Measurements from ENCODE around the gene ZNF19.

ZNF19 gene

DNA sequence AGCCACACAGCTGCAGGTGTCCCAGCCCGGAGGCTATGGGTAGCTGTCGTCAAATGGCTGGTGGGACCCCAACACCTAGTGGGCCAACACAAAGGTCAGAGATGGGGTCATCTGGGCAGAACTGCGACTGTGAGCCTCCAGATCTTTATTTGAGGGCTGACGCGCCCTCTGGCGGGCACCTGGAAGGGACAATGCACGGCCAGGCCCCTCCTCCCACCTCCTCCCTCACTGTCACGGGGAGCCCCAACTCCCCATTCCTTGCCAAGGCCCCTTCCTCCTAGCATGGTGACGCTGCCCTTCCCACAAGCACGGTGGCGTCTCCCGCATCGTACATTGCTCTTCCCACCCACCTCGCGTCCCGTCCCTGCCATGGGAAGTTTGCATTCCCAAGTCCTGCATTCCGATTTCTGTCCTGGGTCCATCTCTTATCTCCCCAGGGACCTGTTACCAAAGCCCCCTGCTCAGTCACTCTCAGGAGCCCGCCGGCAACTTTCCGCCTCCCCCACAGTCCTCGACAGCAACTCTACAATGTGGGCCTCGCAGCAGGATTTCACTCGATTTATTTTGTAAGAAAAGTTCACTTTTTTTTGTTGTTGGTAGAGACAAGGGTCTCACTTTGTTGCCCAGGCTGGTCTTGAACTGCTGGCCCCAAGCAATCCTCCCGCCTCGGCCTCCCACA is 48.3 kb downstream of the ZNF19 start:
- H3K27ac Mint-ChIP-seq = no peak overlapping the region
- no peaks in the 10 kb centered on the region for H3K4me1 Mint-ChIP-seq
- peaks cover 43% of the 10 kb centered on the region for H3K27me3 Mint-ChIP-seq
- no peak for ATAC-seq
- H3K4me3 Mint-ChIP-seq = no peak overlapping the region
- H3K36me3 Mint-ChIP-seq = no peaks in the 10 kb centered on the region
- peaks cover 10% of the 10 kb centered on the region for H3K9me3 Mint-ChIP-seq

DNA sequence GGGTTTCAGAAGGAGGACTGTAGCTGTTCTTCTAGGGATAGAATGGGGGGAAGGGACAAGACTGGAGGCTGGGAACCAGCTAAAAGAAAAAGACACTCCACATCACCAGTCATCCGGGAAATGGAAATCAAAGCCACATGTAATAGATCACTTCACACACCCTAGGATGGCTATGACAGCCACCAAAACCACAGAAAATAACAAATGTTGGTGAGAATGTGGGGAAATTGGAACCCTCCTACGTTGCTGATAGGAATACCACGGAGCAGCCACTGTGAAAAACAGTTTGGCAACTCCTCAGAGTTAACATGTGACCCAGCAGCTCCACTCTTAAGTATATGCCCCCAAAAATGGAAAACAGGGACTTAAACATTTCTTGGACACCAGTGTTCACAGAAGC is 49.6 kb downstream of the ZNF19 start:
- Mint-ChIP-seq H3K4me1 (no peaks in the 10 kb centered on the region), H3K27me3 (peaks cover 43% of the 10 kb centered on the region), H3K36me3 (no peaks in the 10 kb centered on the region), H3K27ac (no peak overlapping the region), H3K4me3 (no peak overlapping the region), H3K9me3 (peaks cover 9% of the 10 kb centered on the region)
- no peak for ATAC-seq

DNA sequence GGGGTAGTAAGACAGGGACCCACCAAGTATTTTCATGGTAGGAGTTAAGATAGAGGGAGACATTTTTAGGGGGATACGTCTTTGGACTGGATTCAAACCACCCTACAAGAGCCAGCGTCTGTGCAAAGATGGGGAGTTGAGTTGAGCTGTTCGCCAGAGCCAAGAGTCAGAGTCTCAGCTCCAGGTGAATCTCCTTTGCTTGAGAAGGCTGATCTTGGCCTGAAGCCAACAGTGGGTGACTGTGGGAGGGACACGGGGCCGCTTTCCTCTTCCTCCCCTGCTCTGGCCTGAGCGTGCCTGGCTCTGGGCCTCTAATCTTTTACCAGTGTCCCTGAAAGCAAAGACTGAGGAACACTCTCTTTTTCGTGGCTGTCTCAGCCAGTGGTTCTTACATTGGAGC is 52.7 kb downstream of the ZNF19 start:
- peaks cover 61% of the 10 kb centered on the region for H3K27me3 Mint-ChIP-seq
- H3K9me3 Mint-ChIP-seq = peaks cover 4% of the 10 kb centered on the region

DNA sequence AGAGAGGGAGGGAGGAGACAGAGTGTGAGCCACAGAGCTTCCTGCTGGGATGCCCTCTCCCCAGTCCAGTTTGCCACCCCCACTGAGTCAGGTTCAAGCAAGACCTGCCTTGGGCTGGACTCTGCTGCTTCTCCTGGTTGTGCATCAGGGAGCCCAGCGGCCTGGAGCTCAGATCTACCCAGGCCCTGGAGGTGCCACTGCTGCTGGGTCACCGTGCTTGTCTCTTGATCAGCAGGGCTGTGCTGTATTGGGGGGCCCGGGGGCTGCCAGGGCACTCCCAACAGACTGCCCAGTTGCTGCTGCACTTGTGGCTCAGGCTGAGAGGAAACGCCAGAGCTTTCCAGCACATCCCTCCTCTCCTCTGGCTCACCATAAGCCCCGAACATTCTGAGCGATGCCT is 56.2 kb downstream of the ZNF19 start:
- ATAC-seq = no peak
- Mint-ChIP-seq H3K36me3 (no peaks in the 10 kb centered on the region), H3K9me3 (no peaks in the 10 kb centered on the region), H3K4me3 (no peak overlapping the region), H3K4me1 (no peaks in the 10 kb centered on the region), H3K27me3 (peaks cover 68% of the 10 kb centered on the region), H3K27ac (no peak overlapping the region)

More for the DNA sequence above, 52.7 kb downstream of the ZNF19 start:
- Mint-ChIP-seq H3K36me3 (no peaks in the 10 kb centered on the region), H3K4me1 (no peaks in the 10 kb centered on the region), H3K27ac (no peak overlapping the region), H3K4me3 (no peak overlapping the region)
- no peak for ATAC-seq

DNA sequence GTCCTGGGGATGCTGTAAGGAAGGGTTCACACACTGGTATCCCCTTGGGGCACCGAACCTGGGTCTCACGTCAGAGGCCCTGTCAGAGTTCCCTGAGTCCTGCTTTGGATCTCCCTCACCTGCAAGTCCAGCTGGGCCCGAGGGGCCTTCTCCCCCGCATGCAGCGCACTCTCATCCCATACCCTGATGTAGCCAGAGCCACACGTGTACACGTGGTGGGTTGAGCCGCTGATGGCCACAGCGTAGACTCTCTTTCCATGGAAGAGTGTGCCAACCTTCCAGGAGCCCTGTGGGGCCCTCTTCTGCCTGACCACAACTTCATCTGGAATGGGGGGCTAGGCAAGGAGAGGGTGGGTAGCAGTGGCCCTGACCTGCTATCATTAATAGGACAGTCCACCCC is 57.1 kb downstream of the ZNF19 start:
- Mint-ChIP-seq H3K27me3 (peaks cover 68% of the 10 kb centered on the region), H3K27ac (no peak overlapping the region), H3K36me3 (no peaks in the 10 kb centered on the region), H3K4me1 (no peaks in the 10 kb centered on the region), H3K4me3 (no peak overlapping the region), H3K9me3 (no peaks in the 10 kb centered on the region)
- no peak for ATAC-seq

DNA sequence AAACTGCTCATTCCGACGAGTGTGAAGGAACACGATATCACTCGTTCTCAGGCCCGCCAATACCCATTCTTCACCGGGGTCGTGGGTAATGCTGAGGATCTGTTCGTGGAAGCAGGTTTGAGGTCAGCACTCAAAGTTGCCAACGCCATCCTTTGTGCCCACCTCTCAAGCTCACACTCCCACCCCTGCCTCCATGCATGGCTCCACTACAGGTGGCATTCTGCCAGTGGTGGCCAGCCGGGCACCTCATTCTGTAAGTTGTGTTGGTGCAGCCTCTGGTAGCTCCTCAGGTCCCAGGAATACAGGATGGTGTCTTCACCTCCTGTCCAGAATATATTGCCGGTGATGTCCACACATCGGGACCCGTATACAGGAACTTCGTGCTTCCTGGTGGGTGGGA is 57.9 kb downstream of the ZNF19 start:
- peaks cover 68% of the 10 kb centered on the region for H3K27me3 Mint-ChIP-seq
- no peak for ATAC-seq
- H3K4me3 Mint-ChIP-seq = no peak overlapping the region
- H3K4me1 Mint-ChIP-seq = peaks cover 5% of the 10 kb centered on the region
- H3K27ac Mint-ChIP-seq = no peak overlapping the region
- H3K9me3 Mint-ChIP-seq = no peaks in the 10 kb centered on the region
- H3K36me3 Mint-ChIP-seq = no peaks in the 10 kb centered on the region

DNA sequence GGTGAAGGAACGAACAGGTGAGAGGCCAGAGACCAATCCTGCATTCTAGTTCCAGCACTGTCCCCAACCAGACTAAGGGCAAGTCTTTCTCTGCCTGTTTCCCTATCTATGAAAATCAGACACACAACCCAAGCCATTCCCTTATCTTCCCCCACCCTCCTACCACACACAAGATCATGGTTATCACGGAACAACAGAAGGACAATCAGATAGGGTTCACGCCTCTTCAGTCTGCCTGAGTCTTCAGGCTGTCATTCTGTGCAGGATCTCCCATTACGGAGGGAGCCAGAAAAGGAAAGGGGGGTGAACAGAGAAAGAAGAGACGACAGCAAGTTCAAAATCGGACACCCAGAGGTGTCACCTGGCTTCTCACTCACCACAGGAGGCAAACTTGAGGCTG is 58.4 kb downstream of the ZNF19 start:
- no peak overlapping the region for H3K27ac Mint-ChIP-seq
- no peaks in the 10 kb centered on the region for H3K9me3 Mint-ChIP-seq
- H3K4me3 Mint-ChIP-seq = no peak overlapping the region
- H3K4me1 Mint-ChIP-seq = peaks cover 7% of the 10 kb centered on the region
- no peaks in the 10 kb centered on the region for H3K36me3 Mint-ChIP-seq
- no peak for ATAC-seq
- peaks cover 73% of the 10 kb centered on the region for H3K27me3 Mint-ChIP-seq

DNA sequence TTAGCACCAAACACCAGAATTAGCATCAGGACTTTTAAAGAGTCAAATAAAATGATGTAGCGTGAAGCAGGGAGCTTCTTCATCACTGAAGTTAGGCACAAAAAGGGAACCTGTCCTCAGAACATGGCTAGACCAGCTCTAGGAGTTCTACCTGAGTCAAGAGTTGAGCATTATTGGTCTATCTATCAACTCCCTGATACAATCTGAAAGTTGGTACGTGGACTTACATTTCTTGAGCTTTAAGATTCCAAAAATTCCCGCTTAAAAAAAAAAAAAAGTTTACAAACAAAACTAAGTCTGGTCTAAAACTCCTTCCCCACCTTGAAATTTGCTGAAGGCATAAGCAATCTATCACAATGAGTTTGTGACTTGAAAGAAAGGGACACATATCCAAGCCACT is 59.5 kb downstream of the ZNF19 start:
- peaks cover 7% of the 10 kb centered on the region for H3K4me1 Mint-ChIP-seq
- no peaks in the 10 kb centered on the region for H3K36me3 Mint-ChIP-seq
- H3K27me3 Mint-ChIP-seq = peaks cover 84% of the 10 kb centered on the region
- H3K9me3 Mint-ChIP-seq = no peaks in the 10 kb centered on the region
- H3K27ac Mint-ChIP-seq = no peak overlapping the region
- ATAC-seq = no peak
- H3K4me3 Mint-ChIP-seq = no peak overlapping the region

DNA sequence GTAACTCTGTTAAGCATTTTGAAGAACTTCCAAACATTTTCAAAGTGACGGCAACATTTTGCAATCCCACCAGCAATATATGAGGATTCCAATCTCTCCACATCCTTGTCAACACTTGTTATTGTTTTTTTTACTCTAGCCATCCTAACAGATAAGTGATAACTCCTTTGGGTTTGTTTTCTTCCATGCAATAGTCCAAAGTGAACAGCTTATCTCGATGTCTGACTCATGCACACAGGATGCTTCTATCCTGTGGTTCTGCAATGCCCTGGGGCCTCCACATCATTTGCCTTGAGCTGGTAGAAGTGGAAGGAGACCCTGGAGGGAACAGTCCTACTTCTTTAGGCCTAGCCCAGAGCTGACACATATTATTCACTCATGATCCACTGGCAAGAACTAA is 60.2 kb downstream of the ZNF19 start:
- no peaks in the 10 kb centered on the region for H3K9me3 Mint-ChIP-seq
- H3K27me3 Mint-ChIP-seq = peaks cover 91% of the 10 kb centered on the region
- no peaks in the 10 kb centered on the region for H3K36me3 Mint-ChIP-seq
- no peak for ATAC-seq
- H3K27ac Mint-ChIP-seq = no peak overlapping the region
- no peak overlapping the region for H3K4me3 Mint-ChIP-seq
- peaks cover 7% of the 10 kb centered on the region for H3K4me1 Mint-ChIP-seq

DNA sequence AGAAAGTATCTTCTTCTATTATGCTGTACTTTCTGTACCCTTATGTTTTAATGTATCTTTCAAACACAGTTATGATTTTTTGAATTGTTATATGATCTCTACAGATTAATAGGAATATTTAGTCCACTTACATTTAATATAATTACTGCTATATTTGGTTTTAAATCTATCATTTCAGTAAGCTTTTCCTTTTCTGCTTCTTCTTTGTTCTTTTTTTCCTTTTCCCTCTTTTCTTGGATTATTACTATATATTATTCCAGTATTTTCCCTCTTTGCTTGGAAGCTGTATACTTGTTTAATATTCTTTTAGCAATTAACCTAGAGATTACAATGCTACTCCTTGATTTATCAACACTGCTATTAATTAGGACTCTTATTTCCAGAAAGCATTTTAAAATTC is 60.7 kb downstream of the ZNF19 start:
- no peak for ATAC-seq
- Mint-ChIP-seq H3K27me3 (peaks cover 95% of the 10 kb centered on the region), H3K36me3 (no peaks in the 10 kb centered on the region), H3K27ac (no peak overlapping the region), H3K4me3 (no peak overlapping the region), H3K4me1 (peaks cover 7% of the 10 kb centered on the region), H3K9me3 (no peaks in the 10 kb centered on the region)

DNA sequence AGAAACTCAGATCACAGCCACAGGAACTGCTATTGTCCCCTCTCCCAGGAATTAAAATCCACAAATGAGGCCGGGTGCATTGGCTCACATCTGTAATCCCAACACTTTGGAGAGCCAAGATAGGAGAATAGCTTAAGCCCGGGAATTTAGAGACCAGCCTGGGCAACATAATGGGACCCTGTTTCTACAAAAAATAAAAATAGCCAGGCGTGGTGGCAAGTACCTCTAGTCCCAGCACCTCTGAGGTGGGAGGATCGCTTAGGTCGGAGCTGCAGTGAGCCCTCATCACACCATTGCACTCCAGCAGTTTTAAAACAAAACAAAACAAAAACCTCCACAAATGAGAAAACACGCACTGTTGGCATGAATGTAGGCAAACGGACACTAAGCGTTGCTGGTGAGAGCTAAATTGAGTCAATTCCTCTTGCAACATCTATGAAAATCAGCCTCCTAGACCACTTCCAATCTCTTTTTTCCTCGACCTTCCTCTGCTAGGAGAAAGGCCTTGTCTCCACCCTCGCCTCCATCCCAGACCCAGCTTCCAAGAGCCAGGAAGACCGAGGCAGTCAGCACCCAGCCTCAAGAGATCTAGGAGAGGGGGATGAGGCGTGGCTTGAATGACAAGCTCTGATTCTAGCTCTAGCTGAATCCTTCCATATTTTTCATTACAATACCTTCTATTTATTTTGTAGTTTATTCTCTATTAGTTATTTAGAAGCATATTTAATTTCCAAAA is 62.1 kb downstream of the ZNF19 start:
- no peaks in the 10 kb centered on the region for H3K9me3 Mint-ChIP-seq
- H3K4me1 Mint-ChIP-seq = peaks cover 7% of the 10 kb centered on the region
- H3K27me3 Mint-ChIP-seq = peaks cover 82% of the 10 kb centered on the region
- H3K27ac Mint-ChIP-seq = no peak overlapping the region
- ATAC-seq = no peak
- H3K36me3 Mint-ChIP-seq = no peaks in the 10 kb centered on the region
- H3K4me3 Mint-ChIP-seq = no peak overlapping the region

DNA sequence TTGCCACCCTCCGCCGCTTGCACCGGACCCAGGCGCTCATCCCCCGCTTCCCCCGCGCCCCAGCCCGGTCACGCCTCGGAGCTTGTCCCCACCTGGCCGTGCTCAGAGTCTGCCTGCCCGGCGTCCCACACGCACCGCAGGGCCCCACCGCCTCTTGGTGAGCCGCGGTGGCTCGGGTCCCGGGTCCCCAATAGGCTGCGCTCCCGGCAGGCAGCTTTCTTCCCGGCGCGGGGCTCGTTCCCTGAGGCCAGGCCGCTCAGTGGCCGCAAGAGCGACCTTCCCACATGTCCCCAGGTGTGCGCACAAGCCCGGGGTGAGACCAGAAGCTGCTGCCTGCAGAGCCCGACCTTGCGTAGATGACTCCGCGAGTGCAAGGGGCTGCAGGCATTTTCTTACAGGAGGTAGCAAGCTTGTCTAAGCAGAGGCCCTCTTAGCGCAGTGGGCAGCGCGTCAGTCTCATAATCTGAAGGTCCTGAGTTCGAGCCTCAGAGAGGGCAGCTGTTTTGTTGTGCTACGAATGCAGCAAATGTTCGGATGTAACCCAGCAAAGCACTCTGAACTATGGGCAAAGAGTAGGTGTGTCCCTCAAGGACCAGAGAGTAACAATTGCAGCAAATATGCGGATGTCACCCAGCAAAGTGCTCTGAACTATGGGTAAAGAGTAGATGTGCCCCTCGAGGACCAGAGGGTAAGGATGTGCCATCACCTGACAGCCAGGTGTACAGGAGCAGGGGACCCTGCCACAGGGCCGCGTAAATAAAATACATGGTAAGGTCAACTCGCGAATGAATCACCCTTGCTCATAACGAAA is 62.9 kb downstream of the ZNF19 start:
- no peak overlapping the region for H3K4me3 Mint-ChIP-seq
- H3K36me3 Mint-ChIP-seq = no peaks in the 10 kb centered on the region
- H3K4me1 Mint-ChIP-seq = peaks cover 7% of the 10 kb centered on the region
- H3K9me3 Mint-ChIP-seq = no peaks in the 10 kb centered on the region
- H3K27me3 Mint-ChIP-seq = peaks cover 74% of the 10 kb centered on the region
- ATAC-seq = peak; percentile 52
- no peak overlapping the region for H3K27ac Mint-ChIP-seq

DNA sequence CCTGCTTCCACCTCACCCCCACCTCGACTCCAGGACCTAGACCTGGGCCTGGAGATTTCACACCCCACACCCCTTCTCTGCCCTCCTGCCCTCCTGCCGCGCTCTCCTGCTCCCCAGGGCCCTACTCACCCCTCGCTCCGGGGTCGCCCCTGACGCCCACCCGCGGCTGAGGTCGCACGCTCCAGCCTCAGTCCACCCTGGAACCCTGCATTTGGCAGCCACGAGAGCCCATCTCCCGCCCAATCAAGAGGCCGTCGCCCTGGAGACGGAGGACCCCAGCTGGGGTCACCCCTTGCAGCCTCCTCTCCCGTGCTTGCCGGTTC is 63.4 kb downstream of the ZNF19 start:
- Mint-ChIP-seq H3K4me1 (peaks cover 7% of the 10 kb centered on the region), H3K9me3 (no peaks in the 10 kb centered on the region), H3K36me3 (no peaks in the 10 kb centered on the region), H3K27me3 (peaks cover 69% of the 10 kb centered on the region), H3K4me3 (no peak overlapping the region), H3K27ac (no peak overlapping the region)
- ATAC-seq = no peak

DNA sequence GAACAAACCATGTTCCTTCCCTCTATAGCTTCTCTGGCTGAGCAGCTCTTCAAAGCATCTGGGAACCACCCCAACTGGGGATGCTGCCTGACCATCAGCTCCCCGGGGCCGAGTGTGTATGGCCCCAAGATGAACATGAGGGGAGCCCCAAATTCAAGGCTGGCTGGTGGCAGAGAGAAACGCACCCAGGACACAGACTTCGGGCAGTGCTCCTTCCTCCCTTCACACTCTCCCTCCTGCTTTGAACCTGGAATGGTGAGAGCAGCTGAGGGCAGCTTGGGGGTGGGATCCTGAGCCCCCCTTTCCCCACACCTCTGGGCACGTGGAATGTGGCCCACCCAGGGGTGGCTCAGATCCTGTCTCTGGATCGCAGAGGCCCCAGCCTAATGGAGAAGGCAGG is 64.5 kb downstream of the ZNF19 start:
- Mint-ChIP-seq H3K9me3 (no peaks in the 10 kb centered on the region), H3K4me1 (peaks cover 7% of the 10 kb centered on the region), H3K27me3 (peaks cover 58% of the 10 kb centered on the region), H3K4me3 (no peak overlapping the region), H3K27ac (no peak overlapping the region), H3K36me3 (no peaks in the 10 kb centered on the region)
- ATAC-seq = no peak

DNA sequence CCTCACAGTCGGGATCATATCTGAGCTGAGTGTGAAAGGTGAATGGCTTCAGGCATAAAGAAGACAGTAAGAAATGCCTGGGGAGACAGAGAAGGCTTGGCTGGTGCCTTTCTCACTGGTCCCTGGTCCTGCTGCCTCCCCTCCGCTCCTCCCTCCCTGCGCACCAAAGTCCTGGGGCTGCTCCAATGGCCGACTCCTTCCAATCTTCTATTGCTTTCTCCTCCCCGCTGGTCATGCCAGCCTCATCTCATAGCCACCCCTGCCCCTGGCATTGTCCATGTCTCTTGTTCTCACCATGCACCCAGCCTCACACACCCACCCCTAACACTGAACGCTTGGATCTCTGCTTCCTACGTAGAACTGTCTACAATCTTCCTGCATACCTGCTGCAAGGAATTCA is 65.3 kb downstream of the ZNF19 start:
- no peak for ATAC-seq
- Mint-ChIP-seq H3K4me1 (peaks cover 7% of the 10 kb centered on the region), H3K9me3 (no peaks in the 10 kb centered on the region), H3K27me3 (peaks cover 53% of the 10 kb centered on the region), H3K27ac (no peak overlapping the region), H3K36me3 (no peaks in the 10 kb centered on the region), H3K4me3 (no peak overlapping the region)
